Stimulated activated CD4-positive, alpha-beta T cell treated with anti-CD3 and anti-CD28 coated beads, Interleukin-12 subunit alpha, Interleukin-12 subunit beta, amount 100 ng/mL, for 48 hours (primary cell): ENCODE results near the gene NKX6-1.

Source experiments
- DNase-seq, 3 donors: peaks; one replicate each; pipeline ENCODE4 v3.0.0-alpha.2; 2020; ENCODE audit warnings: low read depth in 2 of 3, low spot score in 1 of 3

Gene NKX6-1

DNA sequence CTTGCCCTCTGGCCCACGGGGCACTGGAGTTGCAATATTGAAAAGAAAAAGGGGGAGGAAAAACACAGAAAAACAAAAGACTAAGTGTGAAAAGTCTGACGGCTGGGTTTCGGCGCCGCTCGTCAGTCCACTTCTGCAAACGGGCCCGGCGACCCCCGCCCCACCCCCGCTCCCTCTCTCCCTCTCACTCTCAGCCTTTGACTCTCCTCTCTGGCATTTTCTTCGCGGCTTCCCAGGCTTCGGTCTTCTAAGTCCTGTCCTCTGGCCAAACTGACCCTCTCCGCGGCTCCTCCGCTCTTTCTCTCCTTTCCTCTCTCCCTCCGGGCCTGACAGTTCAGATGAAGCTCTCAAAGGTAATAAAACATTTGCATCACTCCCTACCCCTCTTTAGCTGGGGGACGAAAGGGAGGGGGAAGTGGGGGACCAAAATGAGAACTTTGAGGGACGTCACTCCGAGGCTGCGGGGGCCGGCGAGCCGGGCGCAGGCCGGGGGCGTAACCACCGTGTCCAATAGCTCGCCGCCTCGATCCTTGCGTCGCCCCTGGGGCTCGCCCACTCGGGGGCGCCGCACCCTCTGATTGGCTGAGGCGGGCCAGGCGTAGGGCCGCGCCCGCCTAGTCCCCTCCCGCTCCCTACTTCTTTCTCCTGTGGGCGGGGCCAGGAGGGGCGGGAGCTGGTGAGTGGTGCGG, at the start of gene NKX6-1:
Gene NKX6-1, minus strand, starts transcription at position 358 of the 689 bp plus-strand sequence. CDS start 1,064 bp downstream, outside the sequence.
- DNase-seq = no peak

DNA sequence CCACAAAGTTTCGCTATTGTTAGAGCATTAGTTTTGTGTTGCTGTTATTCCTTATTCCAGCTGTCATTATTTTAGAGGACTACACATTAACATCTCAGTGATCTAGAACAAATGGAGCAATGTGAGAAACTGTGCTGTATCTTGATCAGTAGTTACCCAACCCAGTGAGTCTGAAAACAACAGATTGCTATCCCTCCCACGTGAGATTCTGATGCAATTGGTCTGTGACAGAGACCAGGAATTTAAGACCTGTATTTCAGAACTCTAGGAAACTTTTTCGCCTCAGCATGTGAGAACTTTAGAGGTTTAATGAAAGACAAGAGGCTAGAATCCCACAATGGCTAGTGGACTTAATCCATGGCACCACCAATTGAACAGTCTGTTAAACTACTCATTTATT, 48.1 kb upstream of the NKX6-1 start:
- DNase-seq = no peak

DNA sequence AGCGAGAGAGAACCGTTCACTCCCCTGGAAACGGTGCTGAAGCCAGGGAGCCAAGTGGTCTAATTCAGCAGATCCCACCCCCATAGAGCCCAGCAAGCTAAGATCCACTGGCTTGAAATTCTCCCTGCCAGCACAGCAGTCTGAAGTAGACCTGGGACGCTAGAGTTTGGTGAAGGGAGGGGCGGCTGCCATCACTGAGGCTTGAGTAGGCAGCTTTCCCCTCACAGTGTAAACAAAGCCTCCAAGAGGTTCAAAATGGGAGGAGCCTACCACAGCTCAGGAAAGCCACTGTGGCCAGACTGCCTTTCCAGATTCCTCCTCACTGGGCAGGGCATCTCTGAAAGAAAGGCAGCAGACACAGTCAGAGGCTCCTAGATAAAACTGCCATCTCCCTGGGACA, 46.0 kb upstream of the NKX6-1 start:
- DNase-seq = no peak

DNA sequence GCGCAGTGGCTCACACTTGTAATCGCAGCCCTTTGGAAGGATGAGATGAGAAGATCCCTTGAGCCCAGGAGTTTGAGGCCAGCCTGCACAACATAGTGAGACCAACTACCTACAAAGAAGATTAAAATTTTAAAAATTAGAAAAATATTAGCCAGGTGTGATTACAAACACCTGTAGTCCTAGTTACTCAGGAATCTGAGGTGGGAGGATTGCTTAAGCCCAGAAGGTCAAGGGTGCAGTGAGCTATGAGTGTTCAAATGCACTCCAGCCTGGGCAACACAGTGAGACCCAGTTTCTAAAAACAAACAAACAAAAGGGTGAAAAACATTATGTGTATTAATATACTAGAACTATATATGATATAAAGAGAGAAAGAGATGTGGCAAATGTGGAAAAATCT, 36.8 kb upstream of the NKX6-1 start:
- DNase-seq = no peak

DNA sequence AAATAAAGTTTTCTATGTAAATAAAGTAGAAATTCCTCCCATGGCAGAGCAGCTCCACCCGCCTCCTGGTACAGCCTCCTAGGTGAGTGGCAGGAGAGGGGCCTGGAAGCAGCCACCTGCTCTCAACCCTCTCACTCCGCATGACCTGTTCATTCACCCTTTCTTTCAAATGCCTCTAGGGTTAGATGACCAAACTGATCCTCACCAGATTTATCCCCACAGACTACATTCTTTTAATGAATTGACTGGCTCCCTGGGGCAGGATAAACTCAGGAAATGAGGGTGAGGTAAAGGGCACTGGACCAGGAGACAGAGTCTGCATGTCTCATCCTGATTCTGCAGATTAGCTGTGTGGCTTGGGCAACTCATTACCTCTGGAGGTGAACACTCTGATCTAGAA, 32.6 kb upstream of the NKX6-1 start:
- no peak for DNase-seq

DNA sequence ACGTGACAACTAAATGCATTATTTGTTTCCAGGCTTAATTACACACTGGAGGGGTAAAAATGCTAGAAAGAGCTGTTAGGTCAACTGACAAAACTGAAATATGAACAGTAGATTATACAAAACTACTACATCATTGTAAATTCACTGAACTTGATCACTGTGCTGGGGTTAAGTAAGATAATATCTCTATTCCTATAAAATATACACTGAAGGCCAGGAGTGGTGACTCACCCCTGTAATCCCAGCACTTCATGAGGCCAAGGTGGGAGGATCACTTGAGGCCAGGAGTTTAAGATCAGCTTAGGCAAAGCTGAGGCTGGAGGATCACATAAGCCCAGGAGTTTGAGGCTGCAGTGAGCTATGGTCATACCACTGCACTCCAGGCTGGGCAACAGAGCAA, 31.8 kb upstream of the NKX6-1 start:
- no peak for DNase-seq

DNA sequence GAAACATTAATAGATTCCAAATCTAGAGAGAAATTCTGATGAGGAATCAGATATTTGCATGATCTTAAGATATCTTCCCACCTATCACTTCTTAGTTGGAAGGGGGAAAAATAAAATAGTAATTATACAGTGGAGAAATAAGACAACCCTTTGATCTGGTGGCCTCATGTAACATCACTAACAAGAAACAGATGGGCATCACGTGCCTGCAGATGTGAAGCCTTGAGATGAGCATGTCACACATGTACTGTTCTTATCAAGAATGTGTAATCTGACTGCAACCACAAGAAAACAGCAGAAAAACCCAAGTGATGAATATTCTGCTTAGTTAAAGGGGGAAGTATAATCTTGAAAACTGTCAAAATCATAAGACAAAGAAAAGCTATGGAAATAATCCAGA, 31.4 kb upstream of the NKX6-1 start:
- no peak for DNase-seq

DNA sequence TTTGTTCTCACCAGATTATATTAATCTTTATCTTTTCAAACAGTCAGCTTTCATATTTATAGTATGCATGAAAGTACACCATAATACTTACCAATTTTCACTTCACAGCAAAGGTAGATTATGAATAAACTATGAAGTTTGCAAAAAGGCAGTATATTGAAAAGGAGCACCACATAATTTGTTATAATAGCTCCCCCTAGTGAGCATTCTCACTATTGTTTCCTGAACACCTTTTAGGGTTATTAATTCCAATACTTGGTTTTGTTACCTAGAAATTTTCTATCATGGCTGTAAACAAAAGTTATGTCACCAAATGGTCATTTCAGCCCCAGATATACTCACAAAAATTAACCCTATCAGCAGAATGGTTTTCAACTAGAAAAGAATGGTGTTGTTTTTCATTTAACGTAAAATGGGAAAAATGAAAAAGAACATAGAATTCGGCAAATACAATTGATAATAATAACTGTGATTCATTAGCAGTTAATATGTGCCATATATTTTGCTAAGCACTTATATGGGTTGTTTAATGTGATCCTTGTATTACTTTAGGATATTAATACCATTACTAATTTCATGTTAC, 30.2 kb upstream of the NKX6-1 start:
- DNase-seq = no peak

DNA sequence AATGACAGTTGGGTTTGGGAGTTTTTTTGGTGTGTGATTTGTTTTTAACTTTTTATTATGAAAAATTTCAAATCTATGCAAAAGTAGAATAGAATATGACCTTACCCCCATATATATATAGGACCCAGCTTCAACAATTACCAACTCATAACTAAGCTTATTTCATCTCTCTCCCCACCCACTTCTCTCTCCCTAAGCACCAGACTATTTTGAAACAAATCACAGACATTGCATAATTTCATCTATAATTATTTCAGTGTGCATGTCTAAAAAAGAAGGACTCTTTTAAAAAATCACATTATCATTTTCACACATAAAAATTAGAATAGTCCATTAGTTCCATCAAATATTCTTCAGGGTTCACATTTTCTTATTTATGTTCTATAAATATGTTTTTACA, 28.3 kb upstream of the NKX6-1 start:
- no peak for DNase-seq

DNA sequence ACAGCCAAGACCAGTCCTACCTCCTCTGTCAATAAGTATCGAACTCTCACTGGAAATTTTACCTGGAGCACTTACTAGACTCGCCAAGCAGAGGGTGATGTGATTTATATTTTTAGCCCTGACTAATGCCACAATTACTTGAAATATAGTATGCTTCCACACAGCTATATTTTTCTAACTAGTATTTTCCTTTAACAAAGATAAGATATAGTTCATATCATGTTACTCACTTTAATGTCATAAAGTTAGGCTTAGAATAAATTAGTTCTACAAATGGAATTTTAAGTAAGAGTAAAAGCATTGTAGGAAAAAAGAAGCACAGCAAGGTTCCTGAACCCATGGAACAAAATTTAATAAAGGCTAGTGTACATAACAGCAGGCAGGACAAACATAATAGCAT, 16.0 kb upstream of the NKX6-1 start:
- no peak for DNase-seq

DNA sequence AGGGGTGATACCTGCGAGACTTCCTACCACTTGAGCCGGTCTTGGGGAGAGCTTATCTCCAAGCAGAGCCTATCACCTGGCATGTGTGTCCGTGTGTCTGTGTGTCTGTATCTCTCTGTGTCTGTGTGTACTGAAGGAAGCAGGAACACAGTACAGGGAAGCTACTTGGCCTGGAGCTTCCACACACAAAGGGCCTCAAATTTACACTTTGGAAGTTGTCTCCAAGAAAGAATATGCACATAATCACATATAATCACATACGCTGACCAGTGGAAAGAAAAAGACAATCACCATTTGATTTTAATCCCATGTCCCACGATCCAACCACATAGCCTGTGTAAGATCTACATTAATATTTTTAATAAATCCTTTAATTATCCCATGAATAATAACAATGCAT, 13.2 kb upstream of the NKX6-1 start:
- no peak for DNase-seq

DNA sequence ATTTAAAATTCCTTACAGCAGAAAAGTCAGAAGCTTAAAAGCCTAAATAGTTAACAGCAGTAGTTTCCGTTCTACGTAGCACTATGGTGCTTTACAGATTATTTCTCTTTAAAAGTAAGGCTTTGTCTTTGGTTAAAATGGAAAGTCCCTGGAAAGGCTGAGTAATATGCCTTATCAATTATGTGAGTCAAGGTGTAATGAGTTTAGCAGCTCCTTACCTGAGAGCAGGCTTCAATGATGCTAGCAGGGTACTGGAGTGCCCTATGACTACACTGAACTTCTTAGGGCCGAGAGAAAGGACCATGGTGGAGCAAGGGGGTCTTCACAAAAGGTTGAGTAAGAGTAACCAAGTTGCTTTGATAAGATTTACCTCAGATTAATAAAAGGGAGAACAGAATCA, 12.6 kb upstream of the NKX6-1 start:
- DNase-seq = no peak

DNA sequence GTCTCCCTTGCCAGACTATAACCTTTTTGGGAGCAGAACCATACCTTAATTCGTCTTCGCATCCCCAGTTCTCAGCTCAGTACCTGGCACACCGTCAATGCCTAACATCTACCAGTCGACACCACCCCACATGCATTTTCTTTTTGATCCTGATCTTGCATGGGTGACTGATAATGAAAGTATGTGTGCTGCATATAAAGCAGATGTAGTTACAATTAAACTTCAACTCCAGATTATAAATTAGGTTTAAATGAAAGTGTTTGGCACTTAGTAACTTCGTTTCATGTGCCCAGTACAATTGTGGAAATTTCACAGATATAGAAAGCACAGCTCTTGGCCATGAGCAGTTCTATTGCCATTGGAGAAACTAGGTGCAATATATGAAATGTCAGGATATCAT, 8.8 kb upstream of the NKX6-1 start:
- DNase-seq = no peak

DNA sequence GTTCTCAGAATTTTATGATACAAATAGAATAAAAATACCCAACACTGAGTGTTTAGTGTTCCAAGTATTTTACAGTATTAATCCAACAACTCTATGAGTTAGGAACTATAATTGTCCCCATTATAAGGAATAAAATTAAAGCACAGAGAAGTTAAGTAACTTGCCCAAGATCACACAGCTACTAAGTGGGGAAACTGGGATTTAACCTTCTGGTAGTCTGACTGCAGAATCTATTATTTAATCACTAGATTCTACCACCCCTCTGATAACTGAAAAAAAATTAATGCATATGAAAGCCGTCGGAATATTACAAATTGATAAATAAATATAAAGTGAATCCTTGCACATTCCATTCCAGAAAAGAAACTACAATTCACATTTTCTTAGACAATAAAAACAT, 5.7 kb upstream of the NKX6-1 start:
- DNase-seq = no peak

DNA sequence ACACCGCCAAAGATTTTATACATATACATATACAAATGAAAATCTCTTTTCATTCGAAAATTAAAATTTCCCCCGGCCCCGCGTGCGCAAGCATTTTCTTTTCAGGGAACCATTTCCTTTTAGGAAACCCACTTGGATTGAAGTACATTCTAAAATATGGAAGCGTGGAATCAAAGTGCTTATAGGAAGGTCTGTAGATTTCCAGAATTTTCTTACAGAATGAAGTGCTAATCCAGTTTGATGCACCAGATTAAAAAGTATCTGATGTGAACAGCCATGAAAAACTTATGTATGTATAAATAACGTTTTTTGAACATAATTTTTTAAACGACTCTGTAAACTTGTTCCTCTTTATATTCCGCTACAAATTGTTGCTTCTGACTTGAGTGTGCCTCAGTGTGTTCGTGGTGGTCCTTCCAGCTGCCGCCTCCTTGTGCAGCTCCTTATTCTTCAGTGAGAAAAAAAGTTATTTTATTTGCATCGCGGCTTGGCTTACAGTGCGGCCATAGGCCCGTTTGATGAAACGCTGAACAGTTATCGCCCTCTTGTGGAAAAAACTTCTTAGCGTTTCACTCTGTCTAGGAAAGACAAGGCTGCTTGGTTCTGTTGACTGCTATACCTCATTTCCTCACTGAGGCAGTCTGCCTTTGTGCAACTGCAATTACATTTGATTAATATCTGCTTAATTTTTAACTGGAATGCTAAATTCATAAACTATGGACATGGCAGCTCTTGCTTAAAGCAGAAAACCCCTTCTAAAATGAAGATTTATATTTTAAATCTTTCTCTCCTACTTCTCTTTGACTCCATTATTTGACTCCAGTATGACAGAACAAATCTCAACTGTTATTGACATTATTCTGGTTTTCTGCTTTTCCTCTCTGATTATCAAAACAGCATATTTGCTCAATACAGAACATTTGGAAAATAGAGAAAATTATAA, 4.7 kb upstream of the NKX6-1 start:
- no peak for DNase-seq

DNA sequence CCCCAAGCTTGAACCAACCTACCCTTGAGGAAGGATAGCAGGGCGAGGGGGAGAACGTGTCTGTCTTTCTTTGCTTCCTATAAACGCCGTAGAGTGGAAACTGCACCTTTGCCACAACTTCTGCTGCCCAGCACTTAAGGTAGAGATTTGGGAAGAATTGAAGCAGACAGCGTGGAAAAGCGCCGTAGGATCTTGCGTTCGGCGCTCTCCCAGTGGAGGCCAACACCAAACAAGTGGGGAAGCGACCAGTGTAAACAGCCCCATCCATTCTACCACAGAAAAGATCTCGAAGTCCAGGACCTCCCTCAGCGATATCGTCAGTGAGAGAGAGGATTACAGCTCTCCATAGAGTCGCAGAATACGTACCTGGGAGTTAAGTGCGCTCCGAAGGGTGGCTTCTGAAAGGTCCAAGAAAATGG, 3.9 kb upstream of the NKX6-1 start:
- DNase-seq = no peak

DNA sequence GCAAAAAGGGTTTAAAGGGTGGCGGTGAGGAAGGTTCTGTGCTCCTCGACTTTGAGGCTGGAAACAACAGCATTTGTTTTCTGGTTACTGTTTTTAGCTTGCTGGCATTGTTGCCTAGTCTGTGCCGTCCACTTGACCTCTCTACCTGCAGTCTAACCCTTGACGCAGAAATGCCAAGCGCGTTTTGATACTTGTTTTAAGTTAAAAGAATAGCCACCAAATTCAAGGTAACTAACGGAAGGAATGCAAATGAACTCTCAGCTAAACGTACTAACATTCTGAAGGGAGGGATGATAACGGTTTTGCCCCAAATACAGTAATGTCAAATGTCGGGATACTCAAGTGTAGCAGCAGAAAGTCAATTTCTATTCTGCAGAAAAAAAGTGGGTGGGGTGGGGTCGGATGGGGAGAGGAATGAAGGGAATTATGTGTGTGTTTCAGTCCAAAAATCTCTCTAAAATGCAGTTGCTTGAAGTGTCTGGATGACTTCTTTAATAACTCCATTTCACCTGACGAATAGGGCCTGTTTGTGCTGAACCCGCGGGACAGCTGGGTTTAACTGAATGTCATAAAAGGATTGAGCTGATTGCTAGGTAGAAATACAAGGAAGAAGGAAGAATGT, 3.4 kb upstream of the NKX6-1 start:
- no peak for DNase-seq

DNA sequence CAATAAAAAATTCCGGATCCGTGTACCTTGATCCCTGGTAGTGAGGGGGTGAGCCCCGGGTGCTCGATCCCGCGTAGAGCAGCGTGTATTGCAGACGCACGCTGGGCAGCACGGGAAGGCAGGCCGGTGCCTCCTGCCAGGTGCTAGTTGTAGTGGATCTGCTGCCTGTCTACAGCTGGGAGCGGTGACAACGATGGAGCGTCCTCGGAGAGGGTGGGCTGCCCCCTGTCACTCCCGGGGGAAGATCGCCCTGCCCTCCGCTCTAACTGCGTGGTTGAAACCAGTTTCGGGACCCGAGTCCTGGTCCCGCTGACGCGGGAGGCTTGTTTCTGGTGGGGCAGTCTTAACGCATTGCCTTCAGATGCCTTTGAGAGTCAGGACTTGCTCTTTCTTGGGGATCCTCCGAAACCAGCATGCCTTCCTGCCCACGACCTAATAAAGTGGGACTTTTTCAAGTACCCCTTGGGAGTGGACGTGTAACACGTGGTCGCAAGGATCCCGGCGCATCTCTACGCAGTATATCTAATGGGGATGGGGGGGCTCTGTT, 2.7 kb upstream of the NKX6-1 start:
- DNase-seq = no peak

DNA sequence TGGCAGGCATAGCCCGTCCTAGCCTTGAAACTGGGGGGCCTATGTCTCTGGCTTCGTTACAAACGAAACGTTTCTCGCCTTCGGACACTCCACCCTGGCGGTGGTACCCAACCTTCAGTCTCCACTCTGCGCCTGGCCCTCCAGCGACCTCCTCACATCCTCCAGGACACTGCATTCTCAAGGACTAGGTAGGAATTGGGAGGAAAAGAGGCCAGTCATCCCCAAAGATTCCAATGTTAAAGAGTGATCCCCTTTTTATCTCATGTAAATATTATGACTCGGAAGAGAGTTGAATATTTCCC, 2.1 kb upstream of the NKX6-1 start:
- DNase-seq = no peak

DNA sequence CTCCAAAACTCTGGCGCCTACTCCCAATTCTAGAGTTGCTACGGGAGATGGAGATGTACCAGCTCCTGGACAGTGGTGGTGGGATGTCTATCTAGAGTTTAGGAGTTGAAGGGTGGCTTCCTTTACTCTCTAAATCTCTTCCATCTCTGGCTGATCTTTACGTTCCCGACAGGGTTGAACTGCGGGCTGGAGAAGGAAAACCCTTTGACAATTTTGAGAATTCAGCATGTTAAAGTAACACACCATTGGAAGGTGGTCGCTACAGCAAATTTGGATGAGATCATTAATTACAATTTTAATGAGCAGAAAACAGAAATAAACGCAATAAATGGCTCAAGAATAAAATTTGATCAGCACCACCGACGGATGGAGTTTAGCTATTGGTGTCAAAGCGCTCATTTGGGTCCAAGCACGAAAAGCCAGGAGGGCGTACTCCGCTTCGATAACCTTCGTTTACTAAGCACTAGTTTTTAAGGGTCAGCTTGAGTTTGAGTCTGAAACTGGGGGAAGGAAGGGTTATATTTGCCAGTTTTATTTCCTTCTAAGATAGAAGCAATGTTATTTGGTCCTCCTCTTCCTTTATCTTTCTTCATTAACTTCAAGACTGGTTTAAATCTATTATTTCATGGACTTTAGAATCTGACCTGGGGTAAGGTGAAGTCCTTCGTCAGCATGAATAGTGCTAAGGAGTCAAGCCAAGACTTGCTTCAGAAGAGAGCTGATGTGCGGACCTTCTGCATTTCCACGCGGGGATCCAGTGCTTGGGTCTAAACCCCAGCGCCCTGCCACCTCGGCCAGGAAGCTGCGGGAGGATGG, 1.5 kb upstream of the NKX6-1 start:
- DNase-seq = no peak

DNA sequence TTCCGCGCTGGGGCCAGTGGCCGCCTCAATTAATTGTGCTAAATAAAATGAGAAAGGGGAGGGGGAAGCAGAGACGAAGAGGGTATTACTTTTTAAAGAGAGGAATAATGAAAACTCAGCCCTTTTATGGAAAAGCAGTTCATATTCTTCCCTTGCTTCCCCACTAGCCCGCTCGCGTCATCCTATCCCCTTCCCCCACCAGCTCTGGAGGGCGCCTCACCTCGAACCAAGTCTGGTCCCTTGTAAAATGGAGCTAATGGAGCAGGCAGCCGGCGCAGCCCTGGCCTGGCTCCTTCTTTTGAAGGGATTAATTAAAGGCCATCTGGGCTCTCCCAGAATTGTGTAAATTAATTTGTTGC, 511 bp upstream of the NKX6-1 start:
- no peak for DNase-seq
